IMR-90 (cell line): ENCODE data around the gene EPHB1. TPM values are rescaled to one million over a fixed set of nuclear protein-coding genes. Genes with fewer than 3 reads are reported as not detected.

Experiments used
- ATAC-seq: fragments of 200-7000 bp; cut with Tn5 transposase; 2 replicates; pipeline ENCODE4 v1.9.1; 2020; ENCODE audit warnings: low read depth, mild to moderate bottlenecking, moderate library complexity
- BruUV-seq: library from RNA; stranded (reverse); fragments of 400-500 nt; replicated peaks from 2 replicates; lab custom pipeline; 2021; lab: Mats Ljungman, UMichigan
- CTCF ChIA-PET: fragments of 300-600 bp; formaldehyde crosslinking; extraction: SDS; loops from one replicate; lab custom pipeline; 2021; ENCODE audit warnings: antibody characterized with exemption; lab: Yijun Ruan, JAX
- POLR2A ChIA-PET: fragments of 300-600 bp; sonication (Branson Sonifier 250); formaldehyde crosslinking; loops from one replicate; lab custom pipeline; 2022; ENCODE audit warnings: antibody characterized with exemption; ENCODE audit not compliant: unreplicated experiment; lab: Charles Lee
- DNase-seq: peaks from one replicate; pipeline ENCODE4 v3.0.0; 2013
- H2AFZ ChIP-seq: replicated peaks from 2 replicates; pipeline ENCODE3; 2013; ENCODE audit warnings: low read length, mild to moderate bottlenecking; ENCODE audit not compliant: poor library complexity
- H2AK5ac ChIP-seq: 2 replicates; pipeline ENCODE4 v1.6.1; 2013; ENCODE audit warnings: low read depth, low read length, inconsistent platforms
- H2AK9ac ChIP-seq: replicated peaks from 2 replicates; pipeline ENCODE3; 2013; ENCODE audit warnings: mild to moderate bottlenecking, low read depth, low read length, moderate library complexity; ENCODE audit not compliant: poor library complexity
- H2BK120ac ChIP-seq: 2 replicates; pipeline ENCODE4 v1.6.1; 2013; ENCODE audit warnings: low read depth, low read length, inconsistent platforms
- H2BK15ac ChIP-seq: 3 replicates; pipeline ENCODE4 v1.6.1; 2013; ENCODE audit warnings: low read depth, low read length, inconsistent platforms
- H2BK20ac ChIP-seq: 2 replicates; pipeline ENCODE4 v1.6.1; 2013; ENCODE audit warnings: low read depth, mild to moderate bottlenecking, inconsistent platforms, low read length, moderate library complexity
- H2BK5ac ChIP-seq: 2 replicates; pipeline ENCODE4 v1.6.1; 2013; ENCODE audit warnings: mild to moderate bottlenecking, low read depth, low read length, inconsistent platforms; ENCODE audit not compliant: poor library complexity, severe bottlenecking
- H3K14ac ChIP-seq: replicated peaks from 2 replicates; pipeline ENCODE4 v1.6.1; 2013; ENCODE audit warnings: low read depth, low read length, inconsistent platforms
- H3K18ac ChIP-seq: 2 replicates; pipeline ENCODE4 v1.6.1; 2013; ENCODE audit warnings: low read depth, low read length, control low read depth
- H3K23ac ChIP-seq: 2 replicates; pipeline ENCODE4 v1.6.1; 2013; ENCODE audit warnings: low read depth, low read length, inconsistent platforms
- H3K27ac ChIP-seq: 2 replicates; pipeline ENCODE4 v1.5.1; 2013; ENCODE audit warnings: mild to moderate bottlenecking, control low read depth, low read length; ENCODE audit not compliant: insufficient read depth
- H3K27me3 ChIP-seq: 2 replicates; pipeline ENCODE4 v1.6.1; 2013; ENCODE audit warnings: low read length; ENCODE audit not compliant: control insufficient read depth, insufficient read depth
- H3K36me3 ChIP-seq: 2 replicates; pipeline ENCODE4 v1.6.1; 2013; ENCODE audit warnings: low read length, mixed read lengths; ENCODE audit not compliant: control insufficient read depth, insufficient read depth
- H3K4ac ChIP-seq: 2 replicates; pipeline ENCODE4 v1.6.1; 2013; ENCODE audit warnings: low read depth, low read length, inconsistent platforms
- H3K4me1 ChIP-seq: 2 replicates; pipeline ENCODE4 v1.6.1; 2013; ENCODE audit warnings: low read length, mixed read lengths; ENCODE audit not compliant: control insufficient read depth, insufficient read depth
- H3K4me2 ChIP-seq: 2 replicates; pipeline ENCODE4 v1.6.1; 2013; ENCODE audit warnings: low read depth, mild to moderate bottlenecking, control low read depth, low read length, moderate library complexity
- H3K4me3 ChIP-seq: 2 replicates; pipeline ENCODE4 v1.5.1; 2013; ENCODE audit warnings: low read depth, mild to moderate bottlenecking, control low read depth, low read length, moderate library complexity; ENCODE audit not compliant: insufficient read depth
- H3K56ac ChIP-seq: 2 replicates; pipeline ENCODE4 v1.6.1; 2013; ENCODE audit warnings: low read length, inconsistent platforms; ENCODE audit not compliant: insufficient read depth; ENCODE audit errors: extremely low read depth
- H3K79me1 ChIP-seq, 2 experiments: 2 replicates each; pipeline ENCODE4 v1.6.1; 2013; ENCODE audit warnings: low read length in 2 of 2, inconsistent platforms in 1 of 2, low read depth in 1 of 2
- H3K9ac ChIP-seq: 2 replicates; pipeline ENCODE4 v1.6.1; 2013; ENCODE audit warnings: low read depth, low read length, control low read depth
- H3K9me1 ChIP-seq: 2 replicates; pipeline ENCODE4 v1.6.1; 2013; ENCODE audit warnings: low read length, inconsistent platforms; ENCODE audit not compliant: insufficient read depth
- H3K9me3 ChIP-seq: 2 replicates; pipeline ENCODE4 v1.6.1; 2013; ENCODE audit warnings: low read length; ENCODE audit not compliant: control insufficient read depth, insufficient read depth
- H4K20me1 ChIP-seq: 2 replicates; pipeline ENCODE4 v1.6.1; 2013; ENCODE audit warnings: low read length, inconsistent platforms; ENCODE audit not compliant: insufficient read depth
- H4K5ac ChIP-seq: 2 replicates; pipeline ENCODE4 v1.6.1; 2013; ENCODE audit warnings: mild to moderate bottlenecking, low read depth, low read length, control low read depth
- H4K8ac ChIP-seq, 2 experiments: 2 replicates each; pipeline ENCODE4 v1.6.1; 2013; ENCODE audit warnings: low read depth in 2 of 2, low read length in 2 of 2, control low read depth in 1 of 2, inconsistent platforms in 1 of 2
- H4K91ac ChIP-seq: 2 replicates; pipeline ENCODE4 v1.6.1; 2013; ENCODE audit warnings: low read depth, low read length, inconsistent platforms; ENCODE audit not compliant: insufficient read depth
- CEBPB ChIP-seq: IDR thresholded peaks from 2 replicates; pipeline ENCODE4 v1.6.1; 2012; ENCODE audit warnings: low read depth, low read length, improper control_type of control experiment
- CHD1 ChIP-seq: IDR thresholded peaks from 2 replicates; pipeline ENCODE4 v1.6.1; 2012; ENCODE audit warnings: low read depth, low read length, improper control_type of control experiment
- FOS ChIP-seq: fragments of 150-350 bp; IDR thresholded peaks from 2 replicates; pipeline ENCODE4 v1.6.1; 2016; ENCODE audit warnings: low read depth, low read length
- MXI1 ChIP-seq: IDR thresholded peaks from 2 replicates; pipeline ENCODE4 v1.6.1; 2012; ENCODE audit warnings: low read depth, mild to moderate bottlenecking, low read length, moderate library complexity, borderline replicate concordance
- POLR2A ChIP-seq: IDR thresholded peaks from 2 replicates; pipeline ENCODE4 v1.6.1; 2012; ENCODE audit warnings: mild to moderate bottlenecking, low read depth, low read length
- RAD21 ChIP-seq: IDR thresholded peaks from 2 replicates; pipeline ENCODE4 v1.6.1; 2012; ENCODE audit warnings: low read length, improper control_type of control experiment
- RFX5 ChIP-seq: IDR thresholded peaks from 2 replicates; pipeline ENCODE4 v1.8.0; 2012; ENCODE audit warnings: low read depth, mild to moderate bottlenecking, low read length, moderate library complexity
- SMC3 ChIP-seq: fragments of 150-350 bp; IDR thresholded peaks from 2 replicates; pipeline ENCODE4 v1.6.1; 2016; ENCODE audit warnings: low read depth, mild to moderate bottlenecking, antibody characterized with exemption, low read length, moderate library complexity
- WGBS, 2 experiments: methylation state at CpG; one replicate each; pipeline versions ENCODE4 v1.1.5 to v1.1.7; 2013; ENCODE audit warnings: missing lambda C conversion rate in 2 of 2; ENCODE audit not compliant: insufficient read length in 1 of 2; ENCODE audit errors: extremely low coverage in 2 of 2; 5-methylcytosine and 5-hydroxymethylcytosine counted together
- dilution Hi-C: fragments of 300-500 bp; cut with HindIII; formaldehyde crosslinking; loops from one replicate; pipeline ENCODE4 v1.14.3; 2018; ENCODE audit warnings: low sequenced_read_pairs; ENCODE audit not compliant: unreplicated experiment
- in situ Hi-C: fragments of 300-500 bp; cut with MboI; formaldehyde crosslinking; loops from 3 replicates; pipeline ENCODE4 v1.14.3; 2019; ENCODE audit warnings: low sequenced_read_pairs, inconsistent platforms, mixed read lengths
- intact Hi-C: fragments of 100-400 bp; cut with micrococcal nuclease; formaldehyde crosslinking; loops from 2 replicates; pipeline ENCODE4 v1.10.0; 2022
- polyA plus RNA-seq, 3 experiments: library from polyadenylated mRNA; depleted of rRNA; stranded (reverse); fragments of >200 nt; gene quantifications; 2 replicates each; pipeline ENCODE4 v1.2.3, GENCODE V29; 2012; ENCODE audit warnings: low replicate concordance in 1 of 3
- total RNA-seq: library from RNA; depleted of rRNA; stranded (reverse); fragments of >200 nt; gene quantifications from 2 replicates; pipeline ENCODE4 v1.2.3, GENCODE V29; 2012

The EPHB1 gene
- total and polyA plus RNA-seq, 2 of the 4 experiments (the other 2 are of a cell fraction): 0.17 to 0.36 TPM

DNA sequence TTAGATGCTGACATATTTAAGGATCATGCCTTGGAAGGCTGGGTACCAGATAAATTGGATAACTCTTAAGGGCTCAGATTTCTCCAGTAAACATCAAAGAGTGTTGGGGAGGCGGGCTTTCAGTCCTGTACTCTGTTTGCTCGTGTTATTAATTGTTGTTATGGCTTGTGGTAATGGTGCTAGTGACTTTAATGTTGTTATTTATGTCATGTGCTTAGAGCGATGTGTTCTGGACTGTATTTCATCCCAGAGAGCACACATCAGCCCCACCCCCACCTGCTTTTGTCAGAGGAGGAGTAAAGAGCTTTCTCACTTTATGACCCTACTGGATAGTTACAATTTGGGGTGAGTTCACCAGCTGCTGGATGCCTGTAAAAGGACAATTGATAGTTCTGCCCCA lies 386.3 kb downstream of the EPHB1 start:
- Histone ChIP-seq H3K23ac (no peak overlapping the region), H2AK5ac (no peak overlapping the region), H2AK9ac (no peak overlapping the region), H3K4me2 (no peak overlapping the region), H3K9me3 (0 out of 2 replicates have a peak, but pooled peaks cover 3% of the 10 kb centered on the region), H2BK15ac (no peak overlapping the region), H2BK120ac (no peak overlapping the region), H3K4me3 (no peak overlapping the region), H2AFZ (no peak overlapping the region), H4K91ac (no peak overlapping the region), H3K4ac (no peak overlapping the region), H4K20me1 (no peaks in the 10 kb centered on the region), H2BK20ac (no peak overlapping the region), H4K8ac (no peak overlapping the region), H3K79me1 (no peaks in the 10 kb centered on the region), H3K36me3 (no peaks in the 10 kb centered on the region), H3K9ac (no peak overlapping the region), H3K14ac (no peak overlapping the region), H3K9me1 (no peaks in the 10 kb centered on the region), H3K18ac (no peak overlapping the region), H3K56ac (no peak overlapping the region), H2BK5ac (no peak overlapping the region), H3K4me1 (no peaks in the 10 kb centered on the region), H4K5ac (no peak overlapping the region), H3K27me3 (no peaks in the 10 kb centered on the region), H3K27ac (no peak overlapping the region)
- no CpG with 5 or more reads among the region's 3 CpGs for WGBS, 2 experiments
- in situ Hi-C loops: no loop called here
- CTCF ChIA-PET: interaction anchor here (0.6 kb wide), 1 partner anchor 10 kb away, joined by 3 read pairs; no protein-coding TSS in a partner anchor
- intact Hi-C loops: no loop called here
- TF ChIP-seq SMC3 (no peak), POLR2A (no peak), RAD21 (no peak), MXI1 (no peak), CHD1 (no peak), CEBPB (no peak), FOS (no peak), RFX5 (no peak)
- ATAC-seq (no peak), DNase-seq (no peak)
- dilution Hi-C loops: no loop called here
- no TSS peak for BruUV-seq
- POLR2A ChIA-PET: no interaction called here
